Measurements from ENCODE around the gene NPSR1. TPM values are rescaled to one million over a fixed set of nuclear protein-coding genes. Genes with fewer than 3 reads are reported as not detected.
"Not testable (repeated sequence)": the region's sequence is repeated elsewhere in the genome, so short reads cannot be mapped to it uniquely, and the experiment has no call there.

The NPSR1 gene
- polyA plus RNA-seq, 1 experiment, result not detected

DNA sequence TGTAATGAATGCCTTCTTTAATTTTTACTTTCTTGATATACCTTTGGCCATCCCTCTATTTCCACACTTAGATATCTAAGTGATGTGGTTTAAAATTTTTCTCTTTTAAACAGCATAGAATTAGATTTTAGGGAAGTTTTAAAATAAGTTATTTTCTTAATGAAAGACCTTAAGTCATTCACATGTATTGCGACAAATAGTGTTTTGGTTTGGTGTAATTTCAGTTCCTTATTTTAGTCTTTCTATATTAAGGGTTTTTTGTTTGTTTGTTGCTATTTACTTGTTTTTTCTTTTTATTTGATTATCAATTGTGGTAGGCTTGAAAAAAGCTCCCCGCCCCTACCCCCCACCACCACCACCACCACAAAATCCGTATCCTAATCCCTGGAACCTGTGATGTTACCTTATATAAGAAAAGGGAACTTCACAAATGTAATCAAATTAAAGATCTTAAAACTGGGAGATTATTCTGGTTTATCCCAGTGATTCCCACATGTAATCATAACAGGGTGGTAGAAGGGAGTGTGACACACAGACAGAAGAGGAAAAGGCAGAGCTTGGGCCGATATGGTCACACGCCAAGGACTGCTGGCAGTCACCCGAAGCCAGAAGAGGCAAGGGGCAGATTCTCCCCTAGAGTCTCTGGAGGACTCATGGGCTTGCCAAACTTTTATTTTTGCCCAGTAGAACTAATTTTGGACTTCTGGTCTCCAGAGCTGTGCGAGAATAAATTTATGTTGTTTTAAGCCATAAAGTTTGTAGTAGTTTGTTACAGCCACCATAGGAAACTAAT, 149.7 kb downstream of the NPSR1 start:
- no peaks in the 10 kb centered on the region for H3K27me3 ChIP-seq (ENCODE audit: control insufficient read depth, insufficient read depth, low read length)
- ChIA-PET POLR2A (no interaction called here), CTCF (no interaction called here)
- H3K9me3 ChIP-seq (ENCODE audit: control insufficient read depth, insufficient read depth, low read length), result no peaks in the 10 kb centered on the region
- H3K4me3 ChIP-seq (ENCODE audit: low read depth, low read length), result no peak overlapping the region
- DNase-seq (ENCODE audit: low read depth, low spot score), result no peak
- H3K27ac ChIP-seq (ENCODE audit: low read depth, low read length), result no peak overlapping the region
- no peak for TF ChIP-seq CTCF (IDR thresholded peaks at IDR 0.05; ENCODE audit: low read depth, low read length)

DNA sequence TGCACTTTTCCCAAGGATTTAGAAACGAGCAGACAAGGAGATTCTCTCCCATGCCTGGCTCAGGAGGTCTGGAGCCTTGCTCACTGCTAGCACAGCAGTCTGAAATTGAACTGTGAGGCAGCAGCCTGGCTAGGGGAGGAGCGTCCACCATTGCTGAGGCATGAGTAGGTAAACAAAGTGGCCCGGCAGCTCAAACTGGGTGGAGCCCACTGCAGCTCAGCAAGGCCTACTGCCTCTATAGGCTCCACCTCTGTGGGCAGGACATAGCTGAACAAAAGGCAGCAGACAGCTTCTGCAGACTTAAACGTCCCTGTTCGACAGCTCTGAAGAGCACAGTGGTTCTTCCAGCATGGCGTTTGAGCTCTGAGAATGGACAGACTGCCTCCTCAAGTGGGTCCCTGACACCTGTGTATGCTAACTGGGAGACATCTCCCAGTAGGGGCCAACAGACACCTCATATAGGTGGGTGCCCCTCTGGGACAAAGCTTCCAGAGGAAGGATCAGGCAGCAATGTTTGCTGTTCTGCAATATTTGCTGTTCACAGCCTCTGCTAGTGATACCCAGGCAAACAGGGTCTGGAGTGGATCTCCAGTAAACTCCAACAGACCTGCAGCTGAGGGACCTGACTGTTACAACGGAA, 156.3 kb downstream of the NPSR1 start:
- H3K4me3 ChIP-seq (ENCODE audit: low read depth, low read length); CTCF ChIA-PET; H3K27ac ChIP-seq (ENCODE audit: low read depth, low read length); H3K27me3 ChIP-seq (ENCODE audit: control insufficient read depth, insufficient read depth, low read length); DNase-seq (ENCODE audit: low read depth, low spot score); H3K9me3 ChIP-seq (ENCODE audit: control insufficient read depth, insufficient read depth, low read length); POLR2A ChIA-PET: not testable (repeated sequence)

GRCh38 chr7:34821932-34822558, 164.0 kb downstream of the NPSR1 start:
- H3K4me3 ChIP-seq (ENCODE audit: low read depth, low read length), result no peak overlapping the region
- no peak for DNase-seq (ENCODE audit: low read depth, low spot score)
- H3K9me3 ChIP-seq (ENCODE audit: control insufficient read depth, insufficient read depth, low read length), result no peaks in the 10 kb centered on the region
- ChIA-PET CTCF (no interaction called here), POLR2A (no interaction called here)
- no peak for TF ChIP-seq CTCF (IDR thresholded peaks at IDR 0.05; ENCODE audit: low read depth, low read length)
- H3K27me3 ChIP-seq (ENCODE audit: control insufficient read depth, insufficient read depth, low read length), result no peaks in the 10 kb centered on the region
- H3K27ac ChIP-seq (ENCODE audit: low read depth, low read length), result no peak overlapping the region

DNA sequence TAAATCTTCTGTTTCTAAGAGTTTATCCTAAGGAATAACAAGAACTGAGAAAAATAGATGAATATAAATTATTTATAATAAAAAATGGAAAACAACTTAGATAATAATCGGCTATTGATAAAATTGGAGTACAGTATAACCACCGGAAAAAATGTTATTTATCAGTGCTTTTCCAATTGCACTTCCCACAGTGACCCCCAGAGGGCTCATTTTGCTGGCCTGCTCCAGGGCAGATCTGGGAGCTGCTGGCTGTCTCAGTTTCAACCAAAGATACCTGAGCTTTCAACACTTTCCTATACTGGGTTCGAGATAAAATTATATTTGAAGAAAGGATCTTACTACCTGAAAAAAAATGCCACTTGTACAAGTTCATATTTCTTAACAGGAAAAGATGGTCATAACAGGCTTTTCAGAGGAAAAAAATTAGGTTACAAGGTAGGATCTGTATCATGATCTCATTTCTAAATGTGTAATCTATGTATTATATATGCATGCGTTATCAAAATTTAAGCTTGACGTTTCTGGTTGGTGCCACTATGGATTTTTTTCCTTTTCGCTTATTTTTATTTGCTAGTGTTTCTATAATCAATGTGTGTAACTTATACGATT, 165.7 kb downstream of the NPSR1 start:
- CTCF ChIA-PET, result interaction anchor here (0.6 to 2.0 kb wide), 16 partner anchors 9 to 1796 kb away, joined by 3 to 14 read pairs (median 3); partner anchors contain the start of gene DPY19L1
- Histone ChIP-seq H3K4me3 (ENCODE audit: low read depth, low read length) (no peak overlapping the region), H3K27ac (ENCODE audit: low read depth, low read length) (no peak overlapping the region), H3K9me3 (ENCODE audit: control insufficient read depth, insufficient read depth, low read length) (no peaks in the 10 kb centered on the region), H3K27me3 (ENCODE audit: control insufficient read depth, insufficient read depth, low read length) (no peaks in the 10 kb centered on the region)
- DNase-seq (ENCODE audit: low read depth, low spot score), result peak; percentile 8
- POLR2A ChIA-PET, result no interaction called here
- peak; percentile 95 for TF ChIP-seq CTCF (IDR thresholded peaks at IDR 0.05; ENCODE audit: low read depth, low read length)

DNA sequence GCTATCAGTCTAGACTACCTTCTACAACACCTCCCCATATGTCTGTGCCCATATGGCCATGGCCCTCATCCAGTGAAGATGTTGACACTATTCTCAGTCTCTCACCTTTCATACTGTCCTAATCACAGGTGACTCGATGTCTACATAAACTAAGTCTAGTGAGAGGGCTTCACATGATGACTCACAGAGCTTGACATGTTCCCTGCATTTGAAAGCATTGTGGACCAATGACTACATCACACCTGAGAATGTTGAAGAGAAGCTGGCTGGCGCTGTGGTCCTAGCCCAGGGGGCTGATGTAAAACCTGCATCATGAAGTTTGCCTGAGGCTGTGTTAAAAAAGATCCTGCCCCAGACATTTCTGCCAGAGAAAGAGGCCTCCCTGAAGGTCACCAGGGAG, 167.2 kb downstream of the NPSR1 start:
- Histone ChIP-seq H3K9me3 (ENCODE audit: control insufficient read depth, insufficient read depth, low read length) (no peaks in the 10 kb centered on the region), H3K27ac (ENCODE audit: low read depth, low read length) (no peak overlapping the region), H3K4me3 (ENCODE audit: low read depth, low read length) (no peak overlapping the region), H3K27me3 (ENCODE audit: control insufficient read depth, insufficient read depth, low read length) (no peaks in the 10 kb centered on the region)
- no peak for DNase-seq (ENCODE audit: low read depth, low spot score)
- no peak for TF ChIP-seq CTCF (IDR thresholded peaks at IDR 0.05; ENCODE audit: low read depth, low read length)
- CTCF ChIA-PET, result no interaction called here
- POLR2A ChIA-PET, result no interaction called here
